A549 (cell line): ENCODE results near the gene GNB5. TPM values are rescaled to one million over a fixed set of nuclear protein-coding genes. Genes with fewer than 3 reads are reported as not detected.

Source experiments
- ATAC-seq, 2 experiments: fragments of 200-7000 bp in 1 of 2; fragments of >200 bp in 1 of 2; cut with Nextera tagmentation in 1 of 2; cut with Tn5 transposase in 1 of 2; 3 replicates each; pipeline versions ENCODE4 v1.8.0 to v1.9.1; 2018 to 2020; ENCODE audit warnings: mild to moderate bottlenecking in 1 of 2, moderate library complexity in 1 of 2
- CTCF ChIA-PET: fragments of 300-600 bp; sonication (Branson Sonifier 250); formaldehyde crosslinking; extraction: SDS; loops from one replicate; lab custom pipeline; 2021; ENCODE audit warnings: antibody characterized with exemption, inconsistent platforms; lab: Yijun Ruan, JAX
- POLR2A ChIA-PET: fragments of 350-600 bp; formaldehyde crosslinking; extraction: SDS; loops from one replicate; lab custom pipeline; 2021; ENCODE audit warnings: antibody characterized with exemption, inconsistent platforms; lab: Yijun Ruan, JAX
- DNase-seq, 2 experiments: peaks; one replicate each; pipeline versions ENCODE4 v3.0.0 to v3.0.0-alpha.2; 2011 to 2016; ENCODE audit warnings: low read depth in 1 of 2, low spot score in 1 of 2
- FAIRE-seq: peaks from 2 replicates; lab custom pipeline; 2011; peaks lifted over from hg19 to GRCh38; lab: Jason Lieb, UNC
- H3K27ac ChIP-seq, 2 experiments: fragments of >200 bp; sonication (Bioruptor Twin); formaldehyde crosslinking; 3 replicates each; pipeline ENCODE4 v1.5.1; 2016 to 2017
- H3K4me1 ChIP-seq: fragments of >200 bp; sonication (Bioruptor Twin); formaldehyde crosslinking; 3 replicates; pipeline ENCODE4 v1.6.1; 2016
- H3K4me2 ChIP-seq: fragments of >200 bp; sonication (Bioruptor Twin); formaldehyde crosslinking; 3 replicates; pipeline ENCODE4 v1.6.1; 2016
- H3K4me3 ChIP-seq: fragments of >200 bp; sonication (Bioruptor Twin); formaldehyde crosslinking; 3 replicates; pipeline ENCODE4 v1.5.1; 2016
- H3K9me3 ChIP-seq: fragments of >200 bp; sonication (Bioruptor Twin); formaldehyde crosslinking; 3 replicates; pipeline ENCODE4 v1.6.1; 2016
- CBX2 ChIP-seq: fragments of 200-600 bp; sonication (generic); IDR thresholded peaks from 2 replicates; pipeline ENCODE4 v1.6.1; 2016; ENCODE audit warnings: low read depth, mild to moderate bottlenecking, borderline replicate concordance
- CBX8 ChIP-seq: fragments of 200-600 bp; sonication (generic); IDR thresholded peaks from 2 replicates; pipeline ENCODE4 v1.6.1; 2016
- CEBPB ChIP-seq, 2 experiments: fragments of >200 bp in 1 of 2; sonication (Bioruptor Twin) in 1 of 2; formaldehyde crosslinking in 1 of 2; IDR thresholded peaks; 2 replicates each; pipeline ENCODE4 v1.6.1; 2012 to 2016
- EHF ChIP-seq: fragments of 250-450 bp; sonication (Bioruptor Pico); IDR thresholded peaks from 2 replicates; pipeline ENCODE4 v1.5.0; 2020; ENCODE audit warnings: mild to moderate bottlenecking
- ELK1 ChIP-seq: fragments of 150-350 bp; IDR thresholded peaks from 2 replicates; pipeline ENCODE4 v1.6.1; 2014; ENCODE audit warnings: low read depth, mild to moderate bottlenecking, low read length
- EP300 ChIP-seq, 2 experiments: fragments of >200 bp; sonication (Bioruptor Twin); formaldehyde crosslinking; IDR thresholded peaks; 2 replicates in 1 of 2; 3 replicates in 1 of 2; pipeline ENCODE4 v1.6.1; 2016 to 2017
- ESRRA ChIP-seq: fragments of 150-350 bp; IDR thresholded peaks from 2 replicates; pipeline ENCODE4 v1.6.1; 2014; ENCODE audit warnings: mild to moderate bottlenecking, low read length, borderline replicate concordance
- FOSB ChIP-seq: fragments of 250-450 bp; sonication (Bioruptor Pico); IDR thresholded peaks from 2 replicates; pipeline ENCODE4 v1.5.0; 2020; ENCODE audit warnings: mild to moderate bottlenecking, moderate library complexity
- FOSL2 ChIP-seq, 2 experiments: fragments of 450-650 bp in 1 of 2; fragments of >200 bp in 1 of 2; sonication (Bioruptor Twin) in 1 of 2; formaldehyde crosslinking; IDR thresholded peaks; 2 replicates each; pipeline versions ENCODE4 v1.5.0 to v1.6.1; 2016 to 2020; ENCODE audit warnings: mild to moderate bottlenecking in 1 of 2, moderate library complexity in 1 of 2
- HDAC2 ChIP-seq: fragments of 200-600 bp; sonication (generic); IDR thresholded peaks from 2 replicates; pipeline ENCODE4 v1.6.1; 2016
- HES2 ChIP-seq: fragments of >200 bp; sonication (Bioruptor Twin); formaldehyde crosslinking; IDR thresholded peaks from 2 replicates; pipeline ENCODE4 v1.6.1; 2016
- HOXA7 ChIP-seq: fragments of 250-450 bp; sonication (Bioruptor Pico); IDR thresholded peaks from 2 replicates; pipeline ENCODE4 v1.5.0; 2020; ENCODE audit warnings: mild to moderate bottlenecking, moderate library complexity
- HOXB5 ChIP-seq: fragments of 250-450 bp; sonication (Bioruptor Pico); IDR thresholded peaks from 2 replicates; pipeline ENCODE4 v1.5.0; 2020; ENCODE audit warnings: mild to moderate bottlenecking, moderate library complexity
- JUNB ChIP-seq: fragments of >200 bp; sonication (Bioruptor Twin); formaldehyde crosslinking; IDR thresholded peaks from 2 replicates; pipeline ENCODE4 v1.6.1; 2016
- KDM1A ChIP-seq: fragments of 200-600 bp; sonication (generic); IDR thresholded peaks from 2 replicates; pipeline ENCODE4 v1.6.1; 2016; ENCODE audit warnings: low read depth, mild to moderate bottlenecking
- KDM5A ChIP-seq: fragments of 200-600 bp; sonication (generic); IDR thresholded peaks from 2 replicates; pipeline ENCODE4 v1.6.1; 2016; ENCODE audit warnings: antibody characterized with exemption, mild to moderate bottlenecking
- NPAS2 ChIP-seq: fragments of 250-450 bp; sonication (Bioruptor Pico); IDR thresholded peaks from 2 replicates; pipeline ENCODE4 v1.8.0; 2022; ENCODE audit warnings: mild to moderate bottlenecking, moderate library complexity, borderline replicate concordance
- POLR2A ChIP-seq: IDR thresholded peaks from 2 replicates; pipeline ENCODE4 v1.6.1; 2012; ENCODE audit warnings: mild to moderate bottlenecking, low read length
- POLR2AphosphoS2 ChIP-seq: conservative IDR thresholded peaks from 2 replicates; pipeline ENCODE4 v1.6.1; 2012; ENCODE audit warnings: low read length, improper control_type of control experiment, inconsistent platforms
- REST ChIP-seq: fragments of 200-600 bp; sonication (generic); IDR thresholded peaks from 2 replicates; pipeline ENCODE4 v1.6.1; 2016; ENCODE audit warnings: antibody characterized with exemption, mild to moderate bottlenecking, moderate library complexity
- RFX5 ChIP-seq: fragments of 450-650 bp; IDR thresholded peaks from 2 replicates; pipeline ENCODE4 v1.7.1; 2014; ENCODE audit warnings: antibody characterized with exemption, mild to moderate bottlenecking, moderate library complexity
- ZC3H11A ChIP-seq: fragments of 450-650 bp; IDR thresholded peaks from 2 replicates; pipeline ENCODE4 v1.6.1; 2014; ENCODE audit warnings: antibody characterized with exemption, mild to moderate bottlenecking
- ZFP36 ChIP-seq: fragments of 450-650 bp; IDR thresholded peaks from 2 replicates; pipeline ENCODE4 v1.6.1; 2014; ENCODE audit warnings: borderline replicate concordance; ENCODE audit not compliant: partially characterized antibody
- WGBS: methylation state at CpG from one replicate; pipeline ENCODE4 v1.1.6; 2017; ENCODE audit errors: missing lambda C conversion rate; 5-methylcytosine and 5-hydroxymethylcytosine counted together
- polyA plus RNA-seq, 4 experiments: library from polyadenylated mRNA; depleted of rRNA in 3 of 4; stranded (reverse); fragments of >200 nt; fragmentation: RNase III in 1 of 4; extraction: RNeasy Plus Mini Kit Qiagen cat#74134 plus additional on column Dnase treatment in 1 of 4; gene quantifications; 2 replicates in 3 of 4; 3 replicates in 1 of 4; pipeline ENCODE4 v1.2.3, GENCODE V29; 2011 to 2017

The GNB5 gene
- polyA plus RNA-seq, 2 of the 4 experiments (the other 2 are of a cell fraction) = 57.2 to 67.5 TPM

GRCh38 chr15:52218816-52219215 is 27.6 kb upstream of the GNB5 start:
- no peak for ATAC-seq
- Histone ChIP-seq H3K27ac (no peak overlapping the region), H3K9me3 (no peaks in the 10 kb centered on the region)
- TF ChIP-seq KDM5A = no peak
- no peak for TF ChIP-seq HOXB5 (CRISPR knock-in tag)
- no peak for TF ChIP-seq ESRRA
- TF ChIP-seq KDM1A = no peak
- TF ChIP-seq POLR2A = no peak
- no peak for TF ChIP-seq JUNB
- no peak for TF ChIP-seq ELK1
- TF ChIP-seq ZFP36 = no peak
- no peak for TF ChIP-seq REST
- TF ChIP-seq CBX8 = no peak
- TF ChIP-seq CEBPB (IDR thresholded peaks at IDR 0.05) = no peak
- no peak for TF ChIP-seq NPAS2 (CRISPR knock-in tag)
- TF ChIP-seq FOSB = no peak
- no peak for TF ChIP-seq POLR2AphosphoS2
- TF ChIP-seq EP300 (IDR thresholded peaks at IDR 0.05) = no peak
- TF ChIP-seq HOXA7 (CRISPR knock-in tag) = no peak
- TF ChIP-seq, all 56 proteins: peak for 0
- WGBS = 92% methylated on average over 4 of the region's 4 CpGs
- DNase-seq (no peak), FAIRE-seq (no peak)
- Histone ChIP-seq H3K4me3 (no peak overlapping the region), H3K4me1 (no peaks in the 10 kb centered on the region), H3K4me2 (no peak overlapping the region)
- POLR2A ChIA-PET = no interaction called here
- CTCF ChIA-PET = interaction anchor here (6.8 kb wide), 1 partner anchor 8 kb away, joined by 67 read pairs; no protein-coding TSS in a partner anchor

GRCh38 chr15:52218371-52218770 is 27.2 kb upstream of the GNB5 start:
- no peak for ATAC-seq
- TF ChIP-seq HDAC2 (no peak), NPAS2 (CRISPR knock-in tag) (no peak), EHF (CRISPR knock-in tag) (no peak), KDM5A (no peak), CBX2 (no peak), ZFP36 (no peak), FOSL2 (IDR thresholded peaks at IDR 0.05) (no peak), FOSL2 (CRISPR knock-in tag; IDR thresholded peaks at IDR 0.05) (no peak), ZC3H11A (no peak), RFX5 (no peak), HES2 (no peak)
- TF ChIP-seq, all 56 proteins: peak for 0
- Histone ChIP-seq H3K9me3 (no peaks in the 10 kb centered on the region), H3K4me2 (no peak overlapping the region), H3K4me1 (no peaks in the 10 kb centered on the region), H3K4me3 (no peak overlapping the region), H3K27ac (no peak overlapping the region)
- 93% methylated on average over 3 of the region's 3 CpGs for WGBS
- ChIA-PET POLR2A (no interaction called here), CTCF (interaction anchor here (2.4 to 6.8 kb wide), 2 partner anchors 9 to 13 kb away, joined by 12 to 67 read pairs; no protein-coding TSS in a partner anchor)
- FAIRE-seq = no peak
- no peak for DNase-seq
